Esophagus squamous epithelium (tissue), 5 donors: Measurements from ENCODE around the gene IFNGR2. TPM values are rescaled to one million over a fixed set of nuclear protein-coding genes. Genes with fewer than 3 reads are reported as not detected.
A peak's percentile ranks its signal among the peaks of the same experiment; 100 is the strongest.
"Not testable (repeated sequence)": the region's sequence is repeated elsewhere in the genome, so short reads cannot be mapped to it uniquely, and the experiment has no call there.

Source experiments
- DNase-seq: peaks from one replicate; lab custom pipeline; 2025; lab: John Stamatoyannopoulos, UW
- H3K27ac ChIP-seq, 4 donors: fragments of 200-600 bp; sonication (generic); one replicate each; pipeline ENCODE4 v1.5.1; 2016 to 2019; ENCODE audit warnings: mild to moderate bottlenecking in 1 of 4
- H3K27me3 ChIP-seq, 4 donors: fragments of 200-600 bp; sonication (generic); 1 replicate in 3 of 4; 2 replicates in 1 of 4; pipeline versions ENCODE4 v1.5.1 to v1.6.0; 2017 to 2021; ENCODE audit warnings: antibody characterized with exemption in 1 of 4
- H3K36me3 ChIP-seq, 3 donors: fragments of 200-600 bp; sonication (generic); one replicate each; pipeline ENCODE4 v1.5.1; 2016 to 2019
- H3K4me1 ChIP-seq, 3 donors: fragments of 200-600 bp; sonication (generic); one replicate each; pipeline ENCODE4 v1.5.1; 2017 to 2019
- H3K4me3 ChIP-seq, 4 donors: fragments of 200-600 bp; sonication (generic); 1 replicate in 3 of 4; 2 replicates in 1 of 4; pipeline ENCODE4 v1.5.1; 2016 to 2019; ENCODE audit warnings: mild to moderate bottlenecking in 2 of 4, moderate library complexity in 1 of 4
- H3K9me3 ChIP-seq, 3 donors: fragments of 200-600 bp; sonication (generic); one replicate each; pipeline ENCODE4 v1.5.1; 2016 to 2019
- POLR2A ChIP-seq, 4 donors: fragments of 450-650 bp; IDR thresholded peaks; one replicate each; pipeline ENCODE4 v1.6.1; 2017; ENCODE audit warnings: antibody characterized with exemption in 4 of 4, mild to moderate bottlenecking in 4 of 4, moderate library complexity in 3 of 4
- WGBS, 2 donors: methylation state at CpG; one replicate each; pipeline ENCODE4 v1.1.5; 2018; 5-methylcytosine and 5-hydroxymethylcytosine counted together
- intact Hi-C: fragments of 100-400 bp; cut with DNase I; formaldehyde crosslinking; loops from one replicate; pipeline ENCODE4 v1.15.0; 2022
- total RNA-seq, 4 donors: library from RNA; depleted of rRNA; stranded (reverse); fragments of >200 nt; gene quantifications; one replicate each; pipeline ENCODE4 v1.1.0, GENCODE V29; 2016
- TF ChIP-seq, protein P1 (sequence below), 6 experiments: fragments of 450-650 bp in 4 of 6; fragments of 200-600 bp in 2 of 6; sonication (generic) in 2 of 6; IDR thresholded peaks; one replicate each; pipeline ENCODE4 v1.5.1; 2016 to 2019; ENCODE audit warnings: antibody characterized with exemption in 6 of 6, mild to moderate bottlenecking in 4 of 6, moderate library complexity in 4 of 6
- donor health status: DM: yes; HTN: yes; CAD: no.

Gene IFNGR2
- total RNA-seq, 4 donors from 2014 or later = 43.0 to 65.6 (median 61.1) TPM

DNA sequence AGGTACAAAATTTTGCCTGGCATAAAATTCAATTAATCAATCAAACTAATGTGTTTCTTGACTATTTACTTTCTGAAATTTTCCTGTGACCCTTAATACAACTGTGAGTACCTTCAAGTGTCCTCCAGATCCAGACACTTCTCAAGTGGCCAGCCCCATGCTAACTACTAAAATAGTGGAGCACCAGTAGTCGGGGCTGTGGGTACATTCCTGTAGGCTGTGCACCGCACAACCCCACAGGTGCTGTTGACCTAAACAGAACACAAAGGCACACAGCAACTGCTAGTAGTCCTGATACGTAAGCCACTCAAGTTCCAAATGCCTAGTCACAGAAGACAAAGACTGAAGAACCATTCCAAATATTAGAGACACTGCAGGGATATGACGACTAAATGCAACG is 40.0 kb downstream of the IFNGR2 start:
- Histone ChIP-seq H3K9me3 (no peaks in the 10 kb centered on the region), H3K27ac (peak overlapping the region in 2 of 4 donors; percentile 53 to 68), H3K36me3 (peaks cover 4 to 46% (median 4%) of the 10 kb centered on the region in 3 donors), H3K4me3 (no peak overlapping the region), H3K27me3 (no peaks in the 10 kb centered on the region), H3K4me1 (peaks cover 0 to 29% (median 3%) of the 10 kb centered on the region in 3 donors)
- intact Hi-C loops = no loop called here
- no peak for TF ChIP-seq POLR2A (IDR thresholded peaks at IDR 0.05)
- TF ChIP-seq, protein P1, sequence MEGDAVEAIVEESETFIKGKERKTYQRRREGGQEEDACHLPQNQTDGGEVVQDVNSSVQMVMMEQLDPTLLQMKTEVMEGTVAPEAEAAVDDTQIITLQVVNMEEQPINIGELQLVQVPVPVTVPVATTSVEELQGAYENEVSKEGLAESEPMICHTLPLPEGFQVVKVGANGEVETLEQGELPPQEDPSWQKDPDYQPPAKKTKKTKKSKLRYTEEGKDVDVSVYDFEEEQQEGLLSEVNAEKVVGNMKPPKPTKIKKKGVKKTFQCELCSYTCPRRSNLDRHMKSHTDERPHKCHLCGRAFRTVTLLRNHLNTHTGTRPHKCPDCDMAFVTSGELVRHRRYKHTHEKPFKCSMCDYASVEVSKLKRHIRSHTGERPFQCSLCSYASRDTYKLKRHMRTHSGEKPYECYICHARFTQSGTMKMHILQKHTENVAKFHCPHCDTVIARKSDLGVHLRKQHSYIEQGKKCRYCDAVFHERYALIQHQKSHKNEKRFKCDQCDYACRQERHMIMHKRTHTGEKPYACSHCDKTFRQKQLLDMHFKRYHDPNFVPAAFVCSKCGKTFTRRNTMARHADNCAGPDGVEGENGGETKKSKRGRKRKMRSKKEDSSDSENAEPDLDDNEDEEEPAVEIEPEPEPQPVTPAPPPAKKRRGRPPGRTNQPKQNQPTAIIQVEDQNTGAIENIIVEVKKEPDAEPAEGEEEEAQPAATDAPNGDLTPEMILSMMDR (IDR thresholded peaks at IDR 0.05) = no peak
- DNase-seq = no peak
- WGBS, 2 donors = 88 to 92% methylated on average over 5 of the region's 5 CpGs

GRCh38 chr21:33444499-33444898 is 41.3 kb downstream of the IFNGR2 start:
- Histone ChIP-seq H3K36me3 (peaks cover 5 to 48% (median 5%) of the 10 kb centered on the region in 3 donors), H3K27me3 (no peaks in the 10 kb centered on the region), H3K4me3 (no peak overlapping the region), H3K9me3 (no peaks in the 10 kb centered on the region), H3K27ac (no peak overlapping the region), H3K4me1 (peaks cover 0 to 29% (median 3%) of the 10 kb centered on the region in 3 donors)
- TF ChIP-seq, protein P1 (IDR thresholded peaks at IDR 0.05) = no peak
- no peak for TF ChIP-seq POLR2A (IDR thresholded peaks at IDR 0.05)
- 82 to 93% methylated on average over 2 of the region's 2 CpGs for WGBS, 2 donors
- intact Hi-C loops = no loop called here
- DNase-seq = no peak

DNA sequence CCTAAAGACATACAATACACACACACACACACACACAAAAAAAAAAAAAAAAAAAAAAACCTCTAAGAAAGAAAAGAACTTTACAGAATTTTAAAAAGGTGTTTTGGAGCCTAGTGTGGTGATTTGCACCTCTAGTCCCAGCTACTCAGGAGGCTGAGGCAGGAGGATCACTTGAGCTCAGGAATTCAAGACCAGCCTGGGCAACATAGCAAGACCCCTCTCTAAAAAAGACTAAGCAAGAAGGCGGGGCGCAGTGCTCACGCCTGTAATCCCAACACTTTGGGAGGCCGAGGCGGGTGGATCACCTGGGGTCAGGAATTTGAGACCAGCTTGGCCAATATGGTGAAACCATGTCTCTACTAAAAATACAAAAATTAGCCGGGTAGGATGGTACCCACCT is 43.4 kb downstream of the IFNGR2 start:
- not testable (repeated sequence) for H3K9me3 ChIP-seq, DNase-seq, H3K27me3 ChIP-seq, H3K27ac ChIP-seq, H3K4me3 ChIP-seq
- intact Hi-C loops = loop anchor here (5.0 kb wide), 1 partner anchor 244 kb away; no protein-coding TSS in a partner anchor
- H3K36me3 ChIP-seq = peaks cover 5 to 60% (median 5%) of the 10 kb centered on the region in 3 donors
- peaks cover 0 to 23% (median 1%) of the 10 kb centered on the region in 3 donors for H3K4me1 ChIP-seq
- WGBS, 2 donors = 95 to 100% methylated on average over 6 of the region's 6 CpGs

GRCh38 chr21:33449616-33450015 is 46.4 kb downstream of the IFNGR2 start:
- H3K4me3 ChIP-seq = no peak overlapping the region
- no peak for TF ChIP-seq POLR2A (IDR thresholded peaks at IDR 0.05)
- TF ChIP-seq, protein P1 (IDR thresholded peaks at IDR 0.05) = no peak
- H3K27me3 ChIP-seq = no peaks in the 10 kb centered on the region
- H3K9me3 ChIP-seq = no peaks in the 10 kb centered on the region
- H3K27ac ChIP-seq = no peak overlapping the region
- DNase-seq = no peak
- peaks cover 5 to 77% (median 5%) of the 10 kb centered on the region in 3 donors for H3K36me3 ChIP-seq
- WGBS, 2 donors = 88 to 91% methylated on average over 4 of the region's 4 CpGs
- intact Hi-C loops = loop anchor here (5.0 kb wide), 1 partner anchor 247 kb away; no protein-coding TSS in a partner anchor
- H3K4me1 ChIP-seq = peaks cover 0 to 9% (median 0%) of the 10 kb centered on the region in 3 donors

DNA sequence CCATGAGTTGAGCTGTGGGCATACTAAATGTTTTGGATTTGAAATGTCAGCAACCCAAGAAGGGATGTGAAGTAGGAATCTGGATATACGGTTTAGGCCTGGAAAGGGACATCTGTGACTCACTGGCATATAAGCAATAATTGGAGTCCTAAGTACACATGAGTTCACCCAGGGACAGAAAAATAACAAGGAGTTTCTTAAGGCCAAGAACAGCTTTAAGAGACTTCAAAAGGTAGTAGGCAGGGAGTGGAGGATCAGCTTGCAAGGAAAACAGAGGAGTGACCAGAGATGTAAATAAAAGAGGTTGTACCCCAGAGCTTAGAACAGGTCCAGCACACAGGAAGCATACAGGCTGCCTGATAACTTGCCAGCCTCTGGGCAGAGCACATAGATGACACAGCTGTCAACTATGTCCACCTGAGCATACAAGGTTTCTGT is 48.4 kb downstream of the IFNGR2 start:
- peaks cover 5 to 91% (median 6%) of the 10 kb centered on the region in 3 donors for H3K36me3 ChIP-seq
- H3K4me1 ChIP-seq = no peaks in the 10 kb centered on the region
- DNase-seq = no peak
- TF ChIP-seq, protein P1 (IDR thresholded peaks at IDR 0.05) = no peak
- no peak for TF ChIP-seq POLR2A (IDR thresholded peaks at IDR 0.05)
- H3K27ac ChIP-seq = no peak overlapping the region
- H3K9me3 ChIP-seq = no peaks in the 10 kb centered on the region
- intact Hi-C loops = no loop called here
- H3K4me3 ChIP-seq = no peak overlapping the region
- H3K27me3 ChIP-seq = no peaks in the 10 kb centered on the region
- WGBS, 2 donors = 59 to 67% methylated on average over 1 of the region's 1 CpG
